Natural killer cell treated with Interleukin-12 subunit alpha and Interleukin-12 subunit beta and Interleukin-15 and Interleukin-18, amount 100 ng/mL, for 72 hours (primary cell): Measurements from ENCODE around the gene HSP90AA1. TPM values are rescaled to one million over a fixed set of nuclear protein-coding genes. Genes with fewer than 3 reads are reported as not detected.
"Not testable (repeated sequence)": the region's sequence is repeated elsewhere in the genome, so short reads cannot be mapped to it uniquely, and the experiment has no call there.

ENCODE experiments used
- ATAC-seq, 2 donors: fragments of 150-1000 bp; cut with Tn5 transposase in 1 of 2; sonication (Bioruptor Pico), chemical (Tn5 transposase) in 1 of 2; 2 replicates each; pipeline ENCODE4 v1.10.0; 2021
- DNase-seq: peaks from one replicate; pipeline ENCODE4 v3.0.0; 2022; ENCODE audit warnings: low spot score
- H3K27ac Mint-ChIP-seq, 2 donors: 1 replicate in 1 of 2; 2 replicates in 1 of 2; pipeline ENCODE4 v1.8.0; 2022; ENCODE audit warnings: mixed read lengths in 2 of 2, mild to moderate bottlenecking in 1 of 2, moderate library complexity in 1 of 2
- H3K27me3 Mint-ChIP-seq, 2 donors: 1 replicate in 1 of 2; 2 replicates in 1 of 2; pipeline ENCODE4 v1.8.0; 2022; ENCODE audit warnings: mixed read lengths in 2 of 2
- H3K36me3 Mint-ChIP-seq: one replicate; pipeline ENCODE4 v1.8.0; 2022; ENCODE audit warnings: mixed read lengths
- H3K4me1 Mint-ChIP-seq, 2 donors: 1 replicate in 1 of 2; 2 replicates in 1 of 2; pipeline ENCODE4 v1.8.0; 2022; ENCODE audit warnings: low read depth in 2 of 2, mixed read lengths in 2 of 2, mild to moderate bottlenecking in 1 of 2
- H3K4me3 Mint-ChIP-seq: one replicate; pipeline ENCODE4 v1.8.0; 2022; ENCODE audit warnings: mixed read lengths
- H3K9me3 Mint-ChIP-seq: 2 replicates; pipeline ENCODE4 v1.8.0; 2022; ENCODE audit warnings: mixed read lengths
- total RNA-seq, 2 donors: library from RNA; stranded (reverse); gene quantifications; one replicate each; pipeline ENCODE4 v1.2.3, GENCODE V29; 2022

The HSP90AA1 gene
- total RNA-seq, 2 donors from 2014 or later, result 831 to 919 TPM

DNA sequence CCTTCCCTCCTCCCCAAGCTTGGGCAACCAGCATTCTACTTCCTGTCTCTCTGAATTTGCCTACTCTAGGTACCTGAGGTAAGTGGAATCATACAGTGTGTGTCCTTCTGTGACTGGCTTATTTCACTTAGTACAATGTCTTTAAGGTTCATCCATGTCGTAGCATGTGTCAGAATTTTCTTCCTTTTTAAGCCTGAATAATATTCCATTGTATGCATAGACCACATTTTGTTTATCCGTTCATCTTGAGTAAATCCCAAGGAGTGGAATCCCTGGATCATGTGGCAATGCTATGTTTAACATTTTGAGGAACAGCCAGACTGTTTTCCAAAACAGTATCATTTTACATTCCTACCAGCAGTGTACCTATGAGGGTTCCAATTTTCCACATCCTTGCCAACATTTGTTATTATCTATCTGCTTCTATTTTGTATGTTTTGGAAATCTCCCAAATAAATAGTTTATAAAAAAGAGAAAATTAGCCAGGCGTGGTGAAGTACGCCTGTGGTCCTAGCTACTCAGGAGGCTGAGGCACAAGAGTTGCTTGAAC is 12.4 kb downstream of the HSP90AA1 start:
- DNase-seq, result no peak
- Mint-ChIP-seq H3K27ac (peak overlapping the region in 1 of 2 donors; percentile 73), H3K4me3 (no peak overlapping the region), H3K9me3 (no peaks in the 10 kb centered on the region), H3K27me3 (no peaks in the 10 kb centered on the region), H3K4me1 (peaks cover 10 to 24% of the 10 kb centered on the region in 2 donors), H3K36me3 (peaks cover 11% of the 10 kb centered on the region)
- no peak for ATAC-seq

DNA sequence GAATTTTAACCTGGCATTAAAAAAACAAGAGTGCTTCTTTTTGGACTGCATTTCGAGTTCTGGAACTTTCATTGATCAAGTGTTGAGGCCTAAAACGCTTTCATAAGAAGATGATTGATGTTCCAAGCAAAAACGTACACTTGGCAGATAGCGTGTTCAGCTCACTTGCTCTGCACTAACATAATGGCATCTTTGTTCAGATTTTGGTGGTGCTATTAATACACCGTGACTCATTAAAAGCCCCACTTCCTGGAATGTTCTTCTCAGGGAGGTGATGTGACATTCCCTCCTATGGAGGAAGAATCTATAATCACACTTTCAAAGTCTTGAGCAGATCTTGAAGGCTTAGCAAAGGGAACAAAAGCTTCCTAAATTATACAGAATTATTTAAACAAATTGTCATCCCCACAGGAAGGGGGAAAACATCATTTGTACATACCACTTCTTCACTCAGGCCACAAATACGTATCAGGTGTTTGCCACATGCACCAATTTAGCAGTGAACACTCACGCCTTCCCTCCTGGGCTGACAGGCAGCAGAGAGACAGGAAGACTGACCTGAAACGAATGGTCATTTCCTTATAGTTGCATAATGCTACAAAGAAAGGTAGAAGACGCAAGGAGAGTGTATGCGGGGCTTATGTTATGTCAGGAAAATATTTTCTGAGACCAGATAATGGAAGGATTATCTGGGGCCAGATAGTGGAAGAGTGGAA is 15.4 kb downstream of the HSP90AA1 start:
- ATAC-seq (peak; percentile 65 to 66), DNase-seq (no peak)
- Mint-ChIP-seq H3K4me1 (peaks cover 13 to 19% of the 10 kb centered on the region in 2 donors), H3K36me3 (peaks cover 5% of the 10 kb centered on the region), H3K27ac (peak overlapping the region; percentile 27 to 43), H3K4me3 (peak overlapping the region; percentile 59), H3K9me3 (no peaks in the 10 kb centered on the region), H3K27me3 (no peaks in the 10 kb centered on the region)

DNA sequence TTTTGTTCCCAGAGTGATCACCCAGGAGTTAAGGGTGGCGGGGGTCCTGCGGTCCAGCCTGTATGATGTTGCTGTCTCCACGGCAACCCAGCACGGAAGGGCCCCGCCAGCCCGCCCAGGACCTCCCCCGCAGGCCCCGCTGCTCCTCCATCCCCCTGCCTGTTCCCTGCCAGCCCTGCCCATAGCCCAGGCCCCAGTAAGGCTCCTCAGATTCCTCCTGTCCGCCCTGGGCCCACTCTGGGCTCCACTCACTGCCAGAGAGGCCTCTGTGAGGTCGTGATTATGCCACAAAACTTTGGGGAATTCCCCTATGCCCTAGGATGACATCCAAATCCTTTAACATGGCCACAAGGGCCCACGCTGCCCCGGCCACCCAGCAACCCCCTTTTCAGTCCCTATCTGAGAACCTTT is 20.8 kb downstream of the HSP90AA1 start:
- ATAC-seq (peak in 1 of 2 donors; percentile 46), DNase-seq (no peak)
- Mint-ChIP-seq H3K4me1 (peaks cover 8% of the 10 kb centered on the region in 2 donors), H3K9me3 (no peaks in the 10 kb centered on the region), H3K36me3 (no peaks in the 10 kb centered on the region), H3K4me3 (no peak overlapping the region), H3K27ac (peak overlapping the region in 1 of 2 donors; percentile 39), H3K27me3 (no peaks in the 10 kb centered on the region)

- not testable (repeated sequence) for H3K36me3 Mint-ChIP-seq, DNase-seq, H3K27me3 Mint-ChIP-seq, H3K4me1 Mint-ChIP-seq, H3K4me3 Mint-ChIP-seq, H3K9me3 Mint-ChIP-seq, ATAC-seq, H3K27ac Mint-ChIP-seq
Measured at GRCh38 chr14:102064590-102064989, 22.3 kb downstream of the HSP90AA1 start.

- DNase-seq, result no peak
- H3K27me3 Mint-ChIP-seq, result no peaks in the 10 kb centered on the region
- no peak overlapping the region for H3K4me3 Mint-ChIP-seq
- no peak overlapping the region for H3K27ac Mint-ChIP-seq
- H3K36me3 Mint-ChIP-seq, result no peaks in the 10 kb centered on the region
- peaks cover 8% of the 10 kb centered on the region in 2 donors for H3K4me1 Mint-ChIP-seq
- ATAC-seq, result no peak
- no peaks in the 10 kb centered on the region for H3K9me3 Mint-ChIP-seq
Measured at GRCh38 chr14:102063808-102064429, 22.9 kb downstream of the HSP90AA1 start.

DNA sequence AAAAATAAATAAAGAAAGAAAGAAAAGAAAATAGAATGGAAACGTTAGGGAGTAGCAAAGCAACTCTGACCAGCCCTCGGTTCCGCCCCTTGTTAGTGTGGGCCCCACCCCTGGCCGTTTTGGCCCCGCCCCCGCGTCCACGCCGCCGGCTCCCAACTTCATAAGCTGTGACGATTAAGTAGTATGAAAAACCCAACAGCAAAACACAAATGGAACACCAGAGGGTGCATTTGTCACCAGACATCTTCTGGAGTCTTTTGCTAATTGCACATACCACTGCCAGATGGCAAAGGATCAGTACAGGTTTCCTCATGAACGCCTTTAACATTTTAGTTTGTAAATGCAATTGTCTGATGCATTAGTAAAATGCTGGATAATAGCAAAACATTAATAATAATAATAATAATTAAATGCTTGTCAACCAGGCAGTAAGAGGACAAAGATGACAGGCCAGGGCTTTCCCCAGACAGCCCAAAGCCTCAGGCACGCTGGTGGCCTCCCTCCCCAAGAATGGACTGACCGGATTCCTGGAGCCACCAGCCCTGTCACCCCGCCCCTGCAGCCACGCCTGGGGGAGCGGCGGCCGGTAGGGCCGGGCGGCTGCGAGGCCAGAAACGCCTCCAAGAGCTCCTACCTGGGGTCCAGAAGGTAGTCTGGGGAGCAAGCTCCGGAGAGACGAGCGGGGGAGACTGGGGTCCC is 23.6 kb downstream of the HSP90AA1 start:
- Mint-ChIP-seq H3K9me3 (no peaks in the 10 kb centered on the region), H3K4me3 (no peak overlapping the region), H3K36me3 (no peaks in the 10 kb centered on the region), H3K27me3 (no peaks in the 10 kb centered on the region), H3K27ac (no peak overlapping the region), H3K4me1 (peaks cover 8 to 10% of the 10 kb centered on the region in 2 donors)
- DNase-seq, result no peak
- peak; percentile 82 to 87 for ATAC-seq

- no peak for ATAC-seq
- no peak for DNase-seq
- Mint-ChIP-seq H3K27me3 (no peaks in the 10 kb centered on the region), H3K9me3 (no peaks in the 10 kb centered on the region), H3K36me3 (no peaks in the 10 kb centered on the region), H3K4me1 (peaks cover 18 to 22% of the 10 kb centered on the region in 2 donors), H3K27ac (no peak overlapping the region), H3K4me3 (no peak overlapping the region)
Measured at GRCh38 chr14:102058961-102059360, 27.9 kb downstream of the HSP90AA1 start.

DNA sequence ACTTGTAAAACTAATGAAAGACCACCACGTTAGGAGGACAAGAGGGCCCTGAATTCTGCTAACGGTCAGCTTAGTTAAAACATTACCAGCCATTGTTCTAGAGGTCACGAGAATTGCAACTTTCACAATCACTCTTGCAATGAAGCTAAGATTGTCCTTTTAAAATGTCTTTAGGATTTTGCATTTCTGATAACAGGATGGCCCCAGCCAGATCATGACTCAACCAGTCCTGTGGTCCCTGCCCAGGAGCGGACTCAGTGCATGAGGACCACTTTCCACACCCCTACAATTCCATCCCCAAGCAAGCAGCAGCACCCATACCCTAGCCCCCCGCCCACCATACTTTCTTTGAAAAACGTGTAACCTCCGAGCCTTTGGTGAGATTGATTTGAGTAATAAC is 28.7 kb downstream of the HSP90AA1 start:
- peaks cover 18 to 22% of the 10 kb centered on the region in 2 donors for H3K4me1 Mint-ChIP-seq
- H3K9me3 Mint-ChIP-seq, result no peaks in the 10 kb centered on the region
- no peaks in the 10 kb centered on the region for H3K36me3 Mint-ChIP-seq
- H3K4me3 Mint-ChIP-seq, result peak overlapping the region; percentile 45
- H3K27me3 Mint-ChIP-seq, result no peaks in the 10 kb centered on the region
- H3K27ac Mint-ChIP-seq, result peak overlapping the region in 1 of 2 donors; percentile 10
- DNase-seq (no peak), ATAC-seq (peak in 1 of 2 donors; percentile 15)

DNA sequence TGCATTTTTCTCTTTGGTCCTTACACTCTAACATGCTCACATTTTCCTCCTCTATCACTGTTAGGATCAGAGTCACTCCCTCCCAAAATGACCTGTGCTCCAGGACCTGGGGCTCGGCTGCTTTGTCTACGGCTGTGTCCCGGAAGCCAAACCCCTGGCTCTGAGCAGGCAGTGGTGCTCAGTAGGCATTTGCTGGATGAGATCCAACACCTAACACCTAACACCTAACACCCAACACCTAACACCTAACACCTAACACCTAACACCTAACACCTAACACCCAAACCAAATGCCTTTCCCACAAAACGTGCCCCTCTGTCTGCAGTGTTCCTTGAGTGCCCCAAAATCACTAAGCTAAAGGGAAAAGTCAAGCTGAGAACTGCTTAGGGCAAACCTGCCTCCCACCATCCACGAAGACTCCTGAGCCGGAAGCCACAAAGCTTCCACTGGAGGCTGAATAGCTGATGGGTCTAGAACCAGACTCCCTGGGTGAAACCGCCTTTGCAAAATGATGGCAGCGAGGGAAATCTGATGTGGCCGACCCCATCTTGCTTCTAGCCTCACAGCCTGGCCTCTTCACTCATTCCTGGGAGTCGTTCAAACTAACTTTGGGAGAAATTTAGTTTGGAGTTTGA is 29.2 kb downstream of the HSP90AA1 start:
- Mint-ChIP-seq H3K36me3 (no peaks in the 10 kb centered on the region), H3K4me1 (peaks cover 18 to 22% of the 10 kb centered on the region in 2 donors), H3K27ac (peak overlapping the region in 1 of 2 donors; percentile 10), H3K9me3 (no peaks in the 10 kb centered on the region), H3K27me3 (no peaks in the 10 kb centered on the region), H3K4me3 (no peak overlapping the region)
- DNase-seq (no peak), ATAC-seq (peak; percentile 43 to 51)

DNA sequence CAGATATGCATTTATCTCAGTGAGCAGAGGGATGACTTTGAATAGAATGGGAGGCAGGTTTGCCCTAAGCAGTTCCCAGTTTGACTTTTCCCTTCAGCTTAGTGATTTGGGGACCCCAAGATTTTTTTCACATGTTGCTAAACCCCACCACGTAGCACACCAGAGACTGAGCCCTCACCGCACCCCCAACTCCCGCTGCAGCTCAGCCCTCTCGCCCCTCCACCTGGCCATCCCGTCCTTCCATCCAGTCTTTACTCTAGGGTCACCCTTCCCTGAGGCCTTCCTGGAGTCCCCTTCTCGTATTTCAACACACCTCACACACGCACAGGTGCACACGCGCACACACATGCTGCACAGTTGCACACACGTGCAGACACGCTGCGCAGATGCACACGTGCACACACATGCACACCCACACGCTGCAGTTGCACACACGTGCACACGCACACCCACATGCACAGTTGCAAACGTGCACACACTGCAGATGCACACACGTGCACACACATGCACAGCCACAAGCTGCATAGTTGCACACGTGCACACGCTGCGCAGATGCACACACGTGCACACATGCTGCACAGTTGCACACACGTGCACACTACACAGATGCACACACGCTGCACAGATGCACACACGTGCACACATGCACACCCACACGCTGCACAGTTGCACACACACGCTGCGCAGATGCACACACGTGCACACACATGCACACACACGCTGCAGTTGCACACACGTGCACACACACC is 30.0 kb downstream of the HSP90AA1 start:
- Mint-ChIP-seq H3K4me1 (peaks cover 18 to 22% of the 10 kb centered on the region in 2 donors), H3K27ac (peak overlapping the region in 1 of 2 donors; percentile 10), H3K36me3 (no peaks in the 10 kb centered on the region), H3K9me3 (no peaks in the 10 kb centered on the region), H3K27me3 (no peaks in the 10 kb centered on the region), H3K4me3 (no peak overlapping the region)
- ATAC-seq (peak; percentile 19 to 48), DNase-seq (no peak)

DNA sequence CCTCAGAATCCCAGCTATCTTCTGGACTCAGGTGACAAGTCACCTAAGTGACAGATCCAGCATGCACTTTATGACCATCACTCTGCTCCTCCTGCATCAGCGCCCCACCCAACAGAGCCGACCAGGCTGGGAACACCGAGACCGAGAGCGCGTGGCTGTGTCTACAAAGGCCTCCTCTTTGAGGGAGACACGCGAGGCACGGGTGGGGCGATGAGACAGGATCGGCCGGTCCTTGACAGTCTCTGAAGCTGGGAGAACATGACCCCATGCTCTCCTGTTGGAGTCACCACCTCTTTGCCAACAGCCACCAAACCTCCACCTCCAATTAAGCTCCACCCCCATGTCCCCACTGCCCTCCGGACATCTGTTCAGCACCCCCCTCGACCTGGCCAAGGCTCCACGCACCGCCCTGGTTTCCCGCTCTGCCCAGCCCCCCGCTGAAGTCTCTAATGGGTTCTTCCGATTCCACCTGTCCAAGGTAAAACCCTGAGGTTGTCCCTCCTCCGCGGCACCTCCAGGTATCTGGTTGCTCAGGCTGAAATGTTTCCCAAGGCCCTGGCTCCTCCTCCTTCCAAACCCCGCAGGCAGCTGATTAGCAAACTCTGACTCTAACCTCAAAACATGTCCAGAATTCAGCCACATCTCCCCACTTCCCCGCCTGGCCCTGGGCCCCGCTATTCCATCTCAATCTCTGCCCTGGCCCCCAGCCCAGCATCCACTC is 31.5 kb downstream of the HSP90AA1 start:
- no peak for DNase-seq
- ATAC-seq, result no peak
- Mint-ChIP-seq H3K4me1 (peaks cover 18 to 22% of the 10 kb centered on the region in 2 donors), H3K36me3 (no peaks in the 10 kb centered on the region), H3K27ac (peak overlapping the region; percentile 17 to 24), H3K9me3 (no peaks in the 10 kb centered on the region), H3K4me3 (no peak overlapping the region), H3K27me3 (no peaks in the 10 kb centered on the region)

DNA sequence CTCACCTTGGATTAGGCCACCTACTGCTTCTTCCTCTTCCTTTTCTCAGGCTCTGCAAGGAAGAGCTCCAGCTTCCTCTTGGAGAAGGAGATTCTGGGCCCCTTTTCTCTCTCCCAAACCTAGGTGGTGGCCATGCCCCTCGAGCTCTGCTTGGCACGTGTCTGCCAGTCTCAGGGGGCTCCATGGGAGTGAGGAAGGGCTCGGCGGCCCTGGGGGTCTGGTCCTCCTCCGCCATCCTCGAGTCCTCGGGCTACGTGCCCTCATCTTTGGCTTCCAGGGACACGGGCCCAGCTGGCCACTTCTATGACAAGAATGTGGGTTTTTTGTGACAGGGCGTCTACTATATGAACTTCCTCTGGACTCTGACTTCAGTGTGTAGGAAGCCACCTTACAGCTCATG is 34.3 kb downstream of the HSP90AA1 start:
- peaks cover 8 to 12% of the 10 kb centered on the region in 2 donors for H3K4me1 Mint-ChIP-seq
- no peaks in the 10 kb centered on the region for H3K27me3 Mint-ChIP-seq
- no peak overlapping the region for H3K27ac Mint-ChIP-seq
- no peak for ATAC-seq
- no peak overlapping the region for H3K4me3 Mint-ChIP-seq
- no peaks in the 10 kb centered on the region for H3K36me3 Mint-ChIP-seq
- H3K9me3 Mint-ChIP-seq, result no peaks in the 10 kb centered on the region
- DNase-seq, result no peak
